Cortex of kidney (tissue), 1 donor: ENCODE measurements around the gene PTPRN2.
"Not testable (repeated sequence)": the region's sequence is repeated elsewhere in the genome, so short reads cannot be mapped to it uniquely, and the experiment has no call there.

Source experiments
- DNase-seq: peaks from one replicate; lab custom pipeline; 2025; lab: John Stamatoyannopoulos, UW

Gene PTPRN2

GRCh38 chr7:157605638-157606037, 982.0 kb downstream of the PTPRN2 start:
- DNase-seq, result no peak

- no peak for DNase-seq
Measured at GRCh38 chr7:157604661-157605381, 982.8 kb downstream of the PTPRN2 start.

- DNase-seq, result no peak
Measured at GRCh38 chr7:157603716-157604115, 983.9 kb downstream of the PTPRN2 start.

GRCh38 chr7:157603005-157603404, 984.6 kb downstream of the PTPRN2 start:
- no peak for DNase-seq

- no peak for DNase-seq
Measured at GRCh38 chr7:157602581-157602980, 985.0 kb downstream of the PTPRN2 start.

- DNase-seq, result no peak
Measured at GRCh38 chr7:157602156-157602555, 985.5 kb downstream of the PTPRN2 start.

- no peak for DNase-seq
Measured at GRCh38 chr7:157601530-157601929, 986.1 kb downstream of the PTPRN2 start.

- DNase-seq, result no peak
Measured at GRCh38 chr7:157599491-157599890, 988.1 kb downstream of the PTPRN2 start.

- DNase-seq, result no peak
Measured at GRCh38 chr7:157597562-157597961, 990.1 kb downstream of the PTPRN2 start.

GRCh38 chr7:157596881-157597280, 990.7 kb downstream of the PTPRN2 start:
- DNase-seq, result no peak

GRCh38 chr7:157596471-157596870, 991.2 kb downstream of the PTPRN2 start:
- DNase-seq, result no peak

- DNase-seq, result no peak
Measured at GRCh38 chr7:157596026-157596425, 991.6 kb downstream of the PTPRN2 start.

- no peak for DNase-seq
Measured at GRCh38 chr7:157595086-157595855, 992.4 kb downstream of the PTPRN2 start.

GRCh38 chr7:157594306-157594705, 993.3 kb downstream of the PTPRN2 start:
- DNase-seq, result no peak

- no peak for DNase-seq
Measured at GRCh38 chr7:157593541-157593940, 994.1 kb downstream of the PTPRN2 start.

GRCh38 chr7:157592636-157593320, 994.8 kb downstream of the PTPRN2 start:
- DNase-seq, result not testable (repeated sequence)

- DNase-seq, result no peak
Measured at GRCh38 chr7:157590526-157590925, 997.1 kb downstream of the PTPRN2 start.

GRCh38 chr7:157589680-157590079, 997.9 kb downstream of the PTPRN2 start:
- DNase-seq, result no peak

GRCh38 chr7:157587805-157588560, 999.6 kb downstream of the PTPRN2 start:
- no peak for DNase-seq

GRCh38 chr7:157587051-157587804, 1000.4 kb downstream of the PTPRN2 start:
- DNase-seq, result no peak

- no peak for DNase-seq
Measured at GRCh38 chr7:157586426-157586955, 1001.1 kb downstream of the PTPRN2 start.
